HCT116 (cell line): Measurements from ENCODE around the gene ALKBH6. TPM values are rescaled to one million over a fixed set of nuclear protein-coding genes. Genes with fewer than 3 reads are reported as not detected.

Experiments
- ATAC-seq: fragments of 200-7000 bp; cut with Tn5 transposase; 2 replicates; pipeline ENCODE4 v1.9.1; 2020; ENCODE audit warnings: mild to moderate bottlenecking, moderate library complexity
- BruUV-seq: library from RNA; stranded (reverse); fragments of 400-500 nt; replicated peaks from 2 replicates; lab custom pipeline; 2021; lab: Mats Ljungman, UMichigan
- CTCF ChIA-PET: fragments of 300-600 bp; sonication (Branson Sonifier 250); formaldehyde crosslinking; loops from one replicate; lab custom pipeline; 2021; ENCODE audit warnings: antibody characterized with exemption; lab: Charles Lee
- POLR2A ChIA-PET: fragments of 300-600, 350-600 bp; sonication (Branson Sonifier 250); formaldehyde crosslinking; loops from one replicate; lab custom pipeline; 2021; ENCODE audit warnings: antibody characterized with exemption; lab: Charles Lee
- RAD21 ChIA-PET, 2 experiments: fragments of 300-600 bp; sonication (Branson Sonifier 250); formaldehyde crosslinking; loops; one replicate each; lab custom pipeline; 2023; ENCODE audit warnings: low total read pairs in 2 of 2; ENCODE audit not compliant: uncharacterized antibody in 2 of 2, unreplicated experiment in 2 of 2, low non-redundant PET in 1 of 2; lab: Charles Lee
- DNase-seq: peaks from one replicate; pipeline ENCODE4 v3.0.0-alpha.2; 2010; ENCODE audit warnings: low read depth, low spot score
- H2AFZ ChIP-seq: fragments of 200-600 bp; shearing (Covaris generic), sonication (generic); 2 replicates; pipeline ENCODE4 v1.6.1; 2017; ENCODE audit warnings: low read depth, mixed run types, mixed read lengths, antibody characterized with exemption, low read length; ENCODE audit not compliant: poor library complexity, severe bottlenecking
- H3K27ac ChIP-seq: 2 replicates; pipeline ENCODE4 v1.5.1; 2012; ENCODE audit warnings: low read depth, low read length
- H3K27me3 ChIP-seq: fragments of 200-600 bp; sonication (generic); 2 replicates; pipeline ENCODE4 v1.6.1; 2016; ENCODE audit warnings: mixed run types, low read length, mixed read lengths; ENCODE audit not compliant: insufficient read depth
- H3K36me3 ChIP-seq, 2 experiments: fragments of 200-500 bp in 1 of 2; fragments of 200-600 bp in 1 of 2; sonication (Bioruptor generic) in 1 of 2; sonication (generic) in 1 of 2; 2 replicates each; pipeline versions ENCODE4 v1.5.1 to v1.6.1; 2014 to 2016; ENCODE audit warnings: low read length in 2 of 2, inconsistent platforms in 1 of 2, mixed read lengths in 1 of 2, mixed run types in 1 of 2; ENCODE audit not compliant: insufficient read depth in 2 of 2, control insufficient read depth in 1 of 2
- H3K4me1 ChIP-seq, 2 experiments: fragments of 200-600 bp in 1 of 2; sonication (generic) in 1 of 2; 2 replicates each; pipeline versions ENCODE4 v1.5.1 to v1.6.1; 2012 to 2017; ENCODE audit warnings: low read length in 2 of 2, inconsistent platforms in 1 of 2, mild to moderate bottlenecking in 1 of 2, mixed read lengths in 1 of 2, mixed run types in 1 of 2, moderate library complexity in 1 of 2; ENCODE audit not compliant: insufficient read depth in 2 of 2, control insufficient read depth in 1 of 2
- H3K4me2 ChIP-seq: fragments of 200-600 bp; sonication (generic); 2 replicates; pipeline ENCODE4 v1.6.1; 2017; ENCODE audit warnings: mixed run types, low read length, mixed read lengths
- H3K4me3 ChIP-seq, 2 experiments: fragments of 200-600 bp in 1 of 2; sonication (generic) in 1 of 2; replicated peaks in 1 of 2; 2 replicates each; pipeline ENCODE4 v1.5.1; 2011 to 2016; ENCODE audit warnings: low read length in 2 of 2, control low read depth in 1 of 2, low read depth in 1 of 2, mild to moderate bottlenecking in 1 of 2, mixed read lengths in 1 of 2, mixed run types in 1 of 2
- H3K79me2 ChIP-seq: fragments of 200-600 bp; sonication (generic); 2 replicates; pipeline ENCODE4 v1.6.1; 2017; ENCODE audit warnings: mild to moderate bottlenecking, mixed run types, low read length, moderate library complexity, mixed read lengths; ENCODE audit not compliant: insufficient read depth
- H3K9ac ChIP-seq: fragments of 200-600 bp; sonication (generic); 2 replicates; pipeline ENCODE4 v1.6.1; 2016; ENCODE audit warnings: low read length, mixed read lengths
- H3K9me2 ChIP-seq: fragments of 200-600 bp; sonication (generic), shearing (Covaris generic); 2 replicates; pipeline ENCODE4 v1.6.1; 2017; ENCODE audit warnings: mixed run types, mild to moderate bottlenecking, moderate library complexity; ENCODE audit not compliant: insufficient read depth
- H3K9me3 ChIP-seq, 2 experiments: fragments of 200-500 bp in 1 of 2; fragments of 200-600 bp in 1 of 2; sonication (Bioruptor generic) in 1 of 2; sonication (generic) in 1 of 2; 2 replicates each; pipeline ENCODE4 v1.6.1; 2014 to 2017; ENCODE audit warnings: low read length in 2 of 2, mixed read lengths in 2 of 2, inconsistent platforms in 1 of 2, low read depth in 1 of 2, mild to moderate bottlenecking in 1 of 2, mixed run types in 1 of 2, moderate library complexity in 1 of 2; ENCODE audit not compliant: control insufficient read depth in 1 of 2, insufficient read depth in 1 of 2
- H4K20me1 ChIP-seq: fragments of 200-600 bp; sonication (generic), shearing (Covaris generic); 2 replicates; pipeline ENCODE4 v1.6.1; 2017; ENCODE audit warnings: mixed run types, mild to moderate bottlenecking, moderate library complexity; ENCODE audit not compliant: insufficient read depth
- CTCF ChIP-seq, 3 experiments: fragments of 200-600 bp in 1 of 3; sonication (generic) in 1 of 3; IDR thresholded peaks in 2 of 3; conservative IDR thresholded peaks in 1 of 3; 2 replicates each; pipeline ENCODE4 v1.5.1; 2012 to 2017; ENCODE audit warnings: low read depth in 2 of 3, low read length in 2 of 3, antibody characterized with exemption in 1 of 3, borderline replicate concordance in 1 of 3, control low read depth in 1 of 3, mild to moderate bottlenecking in 1 of 3, mixed read lengths in 1 of 3, mixed run types in 1 of 3, moderate library complexity in 1 of 3; ENCODE audit not compliant: insufficient read depth in 1 of 3
- EZH2 ChIP-seq: fragments of 200-600 bp; sonication (generic); IDR thresholded peaks from 2 replicates; pipeline ENCODE4 v1.6.1; 2017; ENCODE audit warnings: antibody characterized with exemption, mixed run types
- FOSL1 ChIP-seq: IDR thresholded peaks from 2 replicates; pipeline ENCODE4 v1.6.1; 2012; ENCODE audit warnings: low read depth
- JUND ChIP-seq: IDR thresholded peaks from 2 replicates; pipeline ENCODE4 v1.6.1; 2012
- POLR2A ChIP-seq: IDR thresholded peaks from 2 replicates; pipeline ENCODE4 v1.7.0; 2011; ENCODE audit warnings: borderline replicate concordance; ENCODE audit not compliant: insufficient read depth, insufficient read length; ENCODE audit errors: extremely low read depth
- RAD21 ChIP-seq: IDR thresholded peaks from 2 replicates; pipeline ENCODE4 v1.6.1; 2012; ENCODE audit warnings: low read depth, mild to moderate bottlenecking
- REST ChIP-seq: IDR thresholded peaks from 2 replicates; pipeline ENCODE4 v1.6.1; 2012; ENCODE audit warnings: low read depth
- TCF7L2 ChIP-seq: IDR thresholded peaks from 2 replicates; pipeline ENCODE4 v1.7.0; 2011; ENCODE audit warnings: borderline replicate concordance, inconsistent platforms; ENCODE audit not compliant: insufficient read depth, insufficient read length; ENCODE audit errors: extremely low read depth
- intact Hi-C: fragments of 100-400 bp; cut with micrococcal nuclease; formaldehyde crosslinking; loops from 2 replicates; pipeline ENCODE4 v1.10.0; 2022
- total RNA-seq: library from RNA; stranded (reverse); gene quantifications from one replicate; pipeline ENCODE4 v1.2.1, GENCODE V29; 2021; ENCODE audit not compliant: unreplicated experiment

ALKBH6 gene
- total RNA-seq, 1 experiment from 2014 or later, result 28.6 TPM

GRCh38 chr19:35977446-35978222 lies 36.4 kb downstream of the ALKBH6 start:
- no peak overlapping the region for H3K27ac ChIP-seq
- no peaks in the 10 kb centered on the region for H3K9me2 ChIP-seq
- no peaks in the 10 kb centered on the region for H3K9me3 ChIP-seq
- peak; percentile 45 for DNase-seq
- ChIA-PET POLR2A (interaction anchor here (1.1 kb wide), 1 partner anchor 12 kb away, joined by 3 read pairs; no protein-coding TSS in a partner anchor), CTCF (no interaction called here), RAD21 (interaction anchor here in 1 of 2 experiments (0.6 kb wide), 1 partner anchor 26 kb away, joined by 3 read pairs; no protein-coding TSS in a partner anchor)
- H3K27me3 ChIP-seq, result peaks cover under 1% of the 10 kb centered on the region; the same call in 1 of the 2 replicates
- H3K9ac ChIP-seq, result no peak overlapping the region
- H2AFZ ChIP-seq, result no peak overlapping the region
- no peaks in the 10 kb centered on the region for H3K79me2 ChIP-seq
- no peaks in the 10 kb centered on the region for H4K20me1 ChIP-seq
- TF ChIP-seq RAD21 (peak; percentile 53), FOSL1 (no peak), CTCF (IDR thresholded peaks at IDR 0.05 in 2 of 3, conservative IDR thresholded peaks at IDR 0.05 in 1 of 3; ENCODE audit: borderline replicate concordance in 1 of 3, insufficient read depth in 1 of 3, low read depth in 2 of 3, low read length in 2 of 3) (peak; percentile 66 to 70 (median 70); a peak in 5 of 6 replicates)
- no TSS peak for BruUV-seq
- ATAC-seq, result peak; percentile 97
- intact Hi-C loops, result loop anchor here (5.0 kb wide), 1 partner anchor 95 kb away; no protein-coding TSS in a partner anchor
- no peaks in the 10 kb centered on the region for H3K4me1 ChIP-seq
- no peak overlapping the region for H3K4me2 ChIP-seq
- no peak overlapping the region for H3K4me3 ChIP-seq
- no peaks in the 10 kb centered on the region for H3K36me3 ChIP-seq

GRCh38 chr19:35975608-35976214 lies 38.3 kb downstream of the ALKBH6 start:
- intact Hi-C loops, result loop anchor here (5.0 kb wide), 1 partner anchor 93 kb away; no protein-coding TSS in a partner anchor
- Histone ChIP-seq H3K27me3 (no peaks in the 10 kb centered on the region; the same call in 1 of the 2 replicates), H3K27ac (no peak overlapping the region)
- no TSS peak for BruUV-seq
- ChIA-PET POLR2A (no interaction called here), RAD21 (no interaction called here)
- DNase-seq, result no peak
- TF ChIP-seq TCF7L2, result no peak
- no peak for TF ChIP-seq EZH2
- no peak for TF ChIP-seq POLR2A
- peak; percentile 92 for TF ChIP-seq REST
- TF ChIP-seq JUND, result no peak
- TF ChIP-seq, all 23 proteins: peak for 1
- no peak for ATAC-seq
- Histone ChIP-seq H3K4me1 (no peaks in the 10 kb centered on the region), H2AFZ (no peak overlapping the region), H4K20me1 (no peaks in the 10 kb centered on the region), H3K79me2 (no peaks in the 10 kb centered on the region), H3K9me2 (no peaks in the 10 kb centered on the region), H3K9me3 (no peaks in the 10 kb centered on the region), H3K4me3 (no peak overlapping the region), H3K4me2 (no peak overlapping the region), H3K36me3 (no peaks in the 10 kb centered on the region), H3K9ac (no peak overlapping the region)
- CTCF ChIA-PET, result no interaction called here
